NCI-H526 (cell line): Measurements from ENCODE around the gene TOM1.
A peak's percentile ranks its signal among the peaks of the same experiment; 100 is the strongest.
"Not testable (repeated sequence)": the region's sequence is repeated elsewhere in the genome, so short reads cannot be mapped to it uniquely, and the experiment has no call there.

Experiments
- DNase-seq, 2 experiments: peaks; one replicate each; lab custom pipeline; 2025; lab: John Stamatoyannopoulos, UW

The TOM1 gene

GRCh38 chr22:35345808-35346505 is 46.3 kb downstream of the TOM1 start:
- DNase-seq, result no peak

- no peak for DNase-seq
Measured at GRCh38 chr22:35346596-35347220, 47.0 kb downstream of the TOM1 start.

- DNase-seq, result no peak
Measured at GRCh38 chr22:35347462-35347861, 47.8 kb downstream of the TOM1 start.

- no peak for DNase-seq
Measured at GRCh38 chr22:35348026-35348590, 48.4 kb downstream of the TOM1 start.

- no peak for DNase-seq
Measured at GRCh38 chr22:35348703-35349102, 49.0 kb downstream of the TOM1 start.

- peak; percentile 25 to 65 for DNase-seq
Measured at GRCh38 chr22:35349368-35349703, 49.6 kb downstream of the TOM1 start.

GRCh38 chr22:35349704-35350538 is 50.2 kb downstream of the TOM1 start:
- DNase-seq, result peak in 1 of 2 experiments; percentile 31

- DNase-seq, result peak; percentile 74 to 90
Measured at GRCh38 chr22:35350539-35351503, 51.1 kb downstream of the TOM1 start.

GRCh38 chr22:35352214-35353111 is 52.8 kb downstream of the TOM1 start:
- DNase-seq, result peak in 1 of 2 experiments; percentile 25

- no peak for DNase-seq
Measured at GRCh38 chr22:35353318-35353717, 53.6 kb downstream of the TOM1 start.

GRCh38 chr22:35354068-35354467 is 54.4 kb downstream of the TOM1 start:
- no peak for DNase-seq

GRCh38 chr22:35357883-35358621 is 58.4 kb downstream of the TOM1 start:
- no peak for DNase-seq

- DNase-seq, result no peak
Measured at GRCh38 chr22:35359380-35360065, 59.8 kb downstream of the TOM1 start.

- no peak for DNase-seq
Measured at GRCh38 chr22:35361001-35361558, 61.4 kb downstream of the TOM1 start.

- DNase-seq, result no peak
Measured at GRCh38 chr22:35363566-35364086, 63.9 kb downstream of the TOM1 start.

GRCh38 chr22:35364230-35364629 is 64.5 kb downstream of the TOM1 start:
- DNase-seq, result not testable (repeated sequence)

- DNase-seq, result peak in 1 of 2 experiments; percentile 3
Measured at GRCh38 chr22:35367331-35367886, 67.7 kb downstream of the TOM1 start.

GRCh38 chr22:35368386-35368785 is 68.7 kb downstream of the TOM1 start:
- no peak for DNase-seq
